ENCODE results near the gene TBC1D24.
A peak's percentile ranks its signal among the peaks of the same experiment; 100 is the strongest.

TBC1D24 gene

DNA sequence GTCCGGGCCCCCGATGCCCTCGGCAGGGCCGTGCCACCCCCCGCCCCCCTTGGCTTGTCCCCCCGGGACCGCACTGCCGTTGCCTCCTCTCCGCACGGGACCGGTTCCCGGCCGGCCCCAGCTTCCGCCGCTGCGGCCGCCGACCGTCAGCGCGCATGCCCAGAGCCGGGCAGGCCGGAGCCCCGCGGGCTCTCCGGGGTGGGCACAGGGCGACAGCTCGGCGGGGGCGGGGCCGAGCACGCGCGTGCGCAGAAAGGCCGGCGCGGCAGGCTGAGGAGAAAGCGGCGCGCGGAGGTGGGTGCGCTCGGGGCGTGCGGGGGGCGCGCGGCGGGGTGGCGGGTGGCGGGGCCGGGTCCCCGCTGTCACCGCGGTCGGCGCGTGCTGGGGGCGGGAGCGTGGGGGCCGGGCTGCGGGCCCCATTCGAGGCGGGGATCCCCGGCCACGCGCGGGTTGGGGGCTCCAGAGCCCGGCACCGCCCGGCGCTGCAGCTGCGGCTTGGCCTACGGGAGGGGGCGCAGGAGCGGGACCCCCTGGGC lies at the start of gene TBC1D24:
TSS of gene TBC1D24 (plus strand) at position 251 of the 536 bp plus-strand sequence. CDS start 21,022 bp downstream, outside the sequence.
- no peak for FAIRE-seq
- peak; percentile 99 for DNase-seq (ENCODE audit: insufficient read length, low spot score)
- TF ChIP-seq, protein P1, sequence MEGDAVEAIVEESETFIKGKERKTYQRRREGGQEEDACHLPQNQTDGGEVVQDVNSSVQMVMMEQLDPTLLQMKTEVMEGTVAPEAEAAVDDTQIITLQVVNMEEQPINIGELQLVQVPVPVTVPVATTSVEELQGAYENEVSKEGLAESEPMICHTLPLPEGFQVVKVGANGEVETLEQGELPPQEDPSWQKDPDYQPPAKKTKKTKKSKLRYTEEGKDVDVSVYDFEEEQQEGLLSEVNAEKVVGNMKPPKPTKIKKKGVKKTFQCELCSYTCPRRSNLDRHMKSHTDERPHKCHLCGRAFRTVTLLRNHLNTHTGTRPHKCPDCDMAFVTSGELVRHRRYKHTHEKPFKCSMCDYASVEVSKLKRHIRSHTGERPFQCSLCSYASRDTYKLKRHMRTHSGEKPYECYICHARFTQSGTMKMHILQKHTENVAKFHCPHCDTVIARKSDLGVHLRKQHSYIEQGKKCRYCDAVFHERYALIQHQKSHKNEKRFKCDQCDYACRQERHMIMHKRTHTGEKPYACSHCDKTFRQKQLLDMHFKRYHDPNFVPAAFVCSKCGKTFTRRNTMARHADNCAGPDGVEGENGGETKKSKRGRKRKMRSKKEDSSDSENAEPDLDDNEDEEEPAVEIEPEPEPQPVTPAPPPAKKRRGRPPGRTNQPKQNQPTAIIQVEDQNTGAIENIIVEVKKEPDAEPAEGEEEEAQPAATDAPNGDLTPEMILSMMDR (IDR thresholded peaks at IDR 0.05; ENCODE audit: insufficient read depth, missing control alignments): no peak

DNA sequence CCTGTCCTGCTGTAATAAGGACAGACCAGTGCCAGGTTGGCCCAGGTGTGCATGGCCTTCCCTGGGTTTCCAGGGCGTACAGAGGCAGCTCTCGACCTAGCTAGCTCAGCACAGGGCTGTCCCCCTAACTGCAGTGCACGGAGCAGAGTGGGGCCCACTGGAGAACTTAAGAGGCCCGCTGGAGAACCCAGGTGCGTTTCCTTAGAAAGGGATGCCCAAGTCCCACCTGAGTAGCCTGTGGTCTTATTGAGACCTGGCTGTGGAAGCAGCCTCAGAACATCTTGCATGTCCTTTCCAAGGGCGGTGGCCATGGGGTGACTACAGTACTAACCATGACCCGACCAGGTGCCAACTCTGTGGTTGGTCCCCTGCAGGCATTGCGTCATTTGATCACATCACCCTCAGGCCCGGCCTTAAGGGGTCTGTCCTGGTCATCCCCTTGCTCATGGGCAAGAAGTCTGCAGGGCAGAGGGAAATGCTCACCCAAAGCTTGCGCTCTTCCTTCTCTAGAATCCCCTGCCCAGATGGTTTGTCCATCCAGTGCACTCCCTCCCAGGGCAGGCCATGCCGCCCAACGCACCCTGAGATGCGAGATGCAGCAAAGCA lies 49.0 kb upstream of the TBC1D24 start:
- DNase-seq (ENCODE audit: insufficient read length, low spot score) (no peak), FAIRE-seq (no peak)
- TF ChIP-seq, protein P1 (IDR thresholded peaks at IDR 0.05; ENCODE audit: insufficient read depth, missing control alignments): no peak

DNA sequence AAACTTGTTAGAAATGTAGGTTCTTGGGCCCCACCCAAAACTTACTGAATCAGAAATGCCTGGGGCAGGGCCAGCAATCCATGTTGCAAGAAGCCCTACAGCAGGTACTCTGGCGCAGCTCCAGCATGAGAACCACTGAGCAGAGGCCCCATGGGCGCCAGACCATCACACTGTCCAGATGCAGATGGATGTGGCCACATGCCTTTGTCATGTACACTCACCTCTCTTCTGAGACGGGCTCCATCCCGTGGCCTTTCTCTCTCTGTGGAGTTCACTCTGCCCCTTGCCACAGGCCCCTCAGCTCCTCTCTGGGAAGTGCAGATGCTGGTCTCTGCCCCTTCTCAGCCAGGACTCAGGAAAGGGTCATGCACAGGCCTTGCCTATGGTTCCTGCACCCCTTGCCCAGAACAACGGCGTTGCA lies 48.0 kb upstream of the TBC1D24 start:
- FAIRE-seq: no peak
- TF ChIP-seq, protein P1 (IDR thresholded peaks at IDR 0.05; ENCODE audit: insufficient read depth, missing control alignments): no peak

DNA sequence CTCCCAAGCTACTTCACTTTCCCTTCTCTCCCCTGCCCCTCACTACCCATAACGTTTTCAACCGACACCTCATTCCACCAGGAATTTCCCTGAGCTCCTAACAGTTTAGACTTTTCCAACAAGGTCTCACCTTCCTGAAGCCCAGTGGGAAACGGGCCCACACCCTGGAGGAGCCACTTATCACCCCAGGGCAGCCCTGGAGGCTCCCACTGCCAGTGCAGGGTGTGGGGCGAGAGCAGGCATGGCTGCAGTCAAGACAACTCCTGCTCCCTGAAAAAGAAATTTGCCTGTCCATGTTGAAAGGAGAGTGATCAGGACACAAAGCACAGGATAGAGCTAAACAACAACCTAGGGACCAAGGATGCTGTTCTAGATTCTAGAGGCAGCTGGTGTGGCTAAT lies 47.4 kb upstream of the TBC1D24 start:
- TF ChIP-seq, protein P1 (IDR thresholded peaks at IDR 0.05; ENCODE audit: insufficient read depth, missing control alignments): no peak
- DNase-seq (ENCODE audit: insufficient read length, low spot score) (no peak), FAIRE-seq (no peak)

More for the DNA sequence above, 48.0 kb upstream of the TBC1D24 start:
- no peak for DNase-seq (ENCODE audit: insufficient read length, low spot score)

DNA sequence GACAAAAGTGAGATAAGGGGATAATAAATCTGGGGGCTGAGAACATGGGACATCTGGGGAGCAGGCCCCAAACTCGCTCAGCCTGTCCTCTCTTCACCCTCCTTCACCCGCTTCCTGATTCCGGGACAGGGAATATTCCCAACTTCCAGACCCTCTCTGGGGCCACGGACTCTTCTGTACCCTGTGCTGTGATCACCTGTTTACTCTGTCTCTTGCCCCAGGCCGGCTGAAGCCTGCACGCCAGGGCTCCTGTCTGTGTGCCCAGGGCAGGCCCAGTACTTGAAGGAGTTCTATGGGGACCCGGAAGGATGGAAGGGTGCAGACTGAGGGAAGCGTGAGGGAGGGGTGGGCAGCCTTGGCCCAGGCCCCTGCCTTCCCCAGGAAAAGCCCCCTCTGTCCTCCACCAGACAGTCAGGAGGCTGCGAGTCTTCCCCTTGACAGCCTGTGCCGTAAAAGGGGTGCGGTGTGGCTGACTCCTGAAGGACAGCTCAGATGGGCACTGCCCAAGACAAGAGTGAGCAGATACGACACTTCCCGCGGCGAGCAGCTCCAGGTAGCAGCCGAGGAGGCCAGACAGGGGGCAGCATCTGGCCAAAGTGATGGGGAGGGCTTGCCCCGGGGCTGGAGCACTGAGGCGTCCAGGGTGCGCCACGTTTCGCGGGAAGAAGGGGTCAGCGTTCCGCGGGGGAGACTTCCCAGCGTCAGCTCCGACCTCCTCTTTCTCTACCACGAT lies 46.7 kb upstream of the TBC1D24 start:
- FAIRE-seq: no peak
- TF ChIP-seq, protein P1 (IDR thresholded peaks at IDR 0.05; ENCODE audit: insufficient read depth, missing control alignments): no peak
- no peak for DNase-seq (ENCODE audit: insufficient read length, low spot score)

DNA sequence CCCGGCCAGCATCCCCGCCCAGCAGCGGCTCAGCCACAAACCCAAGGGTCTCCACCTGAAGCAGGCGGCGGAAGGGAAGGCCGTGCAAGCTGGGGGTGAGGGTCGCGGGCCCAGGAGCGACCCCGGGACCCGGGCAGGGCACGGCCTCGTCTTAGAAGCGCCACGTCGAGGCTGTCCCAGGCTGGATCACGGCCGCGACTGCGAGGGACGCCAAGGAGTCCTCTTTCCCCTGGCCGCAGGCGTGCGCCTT lies 46.2 kb upstream of the TBC1D24 start:
- FAIRE-seq: no peak
- TF ChIP-seq, protein P1 (IDR thresholded peaks at IDR 0.05; ENCODE audit: insufficient read depth, missing control alignments): no peak
- no peak for DNase-seq (ENCODE audit: insufficient read length, low spot score)

Measured in D721Med (cell line).